Occipital lobe (tissue), 3 donors: ENCODE results near the gene DBNDD2. TPM values are rescaled to one million over a fixed set of nuclear protein-coding genes. Genes with fewer than 3 reads are reported as not detected.

ENCODE experiments used
- DNase-seq: peaks from one replicate; lab custom pipeline; 2025; lab: John Stamatoyannopoulos, UW
- small RNA-seq: library from RNA; depleted of rRNA; stranded (forward); fragments of <200 nt; gene quantifications from one replicate; pipeline ENCODE3, GENCODE V24; 2014
- total RNA-seq: library from RNA; depleted of rRNA; stranded (reverse); fragments of >200 nt; gene quantifications from one replicate; pipeline ENCODE4 v1.2.3, GENCODE V29; 2014

The DBNDD2 gene
- total RNA-seq, 1 donor from 2014 or later, result 5.9 TPM

GRCh38 chr20:45448270-45448669 is 40.2 kb downstream of the DBNDD2 start:
- no peak for DNase-seq

GRCh38 chr20:45449528-45449927 is 41.4 kb downstream of the DBNDD2 start:
- DNase-seq, result no peak

GRCh38 chr20:45450097-45450818 is 42.2 kb downstream of the DBNDD2 start:
- DNase-seq, result no peak

GRCh38 chr20:45452238-45452637 is 44.1 kb downstream of the DBNDD2 start:
- DNase-seq, result no peak

GRCh38 chr20:45452772-45453691 is 44.9 kb downstream of the DBNDD2 start:
- no peak for DNase-seq

- no peak for DNase-seq
Observed at GRCh38 chr20:45456632-45457031, 48.5 kb downstream of the DBNDD2 start.

- DNase-seq, result no peak
Observed at GRCh38 chr20:45459606-45460005, 51.5 kb downstream of the DBNDD2 start.

Small RNA genes lying within 50 kb of the gene (small RNA-seq; reads per million reads assigned to genes)
- gene MIR6812, result not detected

Other genes with a start within 250 kb of the DBNDD2 start
- gene PI3, start 233.4 kb upstream of the DBNDD2 start, total RNA-seq, result not detected
- not detected for gene SEMG1, start 201.3 kb upstream of the DBNDD2 start, total RNA-seq
- gene SEMG2, start 186.9 kb upstream of the DBNDD2 start, total RNA-seq, result not detected
- gene SLPI, start 153.7 kb upstream of the DBNDD2 start, total RNA-seq, result not detected
- gene RBPJL, start 101.4 kb upstream of the DBNDD2 start, total RNA-seq, result not detected
- gene MATN4, start 100.0 kb upstream of the DBNDD2 start, total RNA-seq, result not detected
- 1.9 TPM for gene SDC4, start 59.9 kb upstream of the DBNDD2 start, total RNA-seq
- gene SYS1, start 45.1 kb upstream of the DBNDD2 start, total RNA-seq, result 23.4 TPM
- gene TP53TG5, start 30.0 kb upstream of the DBNDD2 start, total RNA-seq, result not detected
- gene PIGT, start 7.9 kb downstream of the DBNDD2 start, total RNA-seq, result 12.0 TPM
- 3.4 TPM for gene WFDC2, start 61.5 kb downstream of the DBNDD2 start, total RNA-seq
- not detected for gene SPINT3, start 107.3 kb downstream of the DBNDD2 start, total RNA-seq
- not detected for gene WFDC6, start 131.2 kb downstream of the DBNDD2 start, total RNA-seq
- not detected for gene EPPIN, start 139.1 kb downstream of the DBNDD2 start, total RNA-seq
- gene WFDC8, start 171.0 kb downstream of the DBNDD2 start, total RNA-seq, result not detected
- not detected for gene WFDC10A, start 221.4 kb downstream of the DBNDD2 start, total RNA-seq
- gene WFDC9, start 223.0 kb downstream of the DBNDD2 start, total RNA-seq, result not detected